Inflammatory macrophage treated with lipopolysaccharide for 4 hours (primary cell): ENCODE data around the gene PEMT.
"Not testable (repeated sequence)": the region's sequence is repeated elsewhere in the genome, so short reads cannot be mapped to it uniquely, and the experiment has no call there.

Experiments used
- DNase-seq: peaks from one replicate; pipeline ENCODE4 v3.0.0-alpha.2; 2020

The PEMT gene

GRCh38 chr17:17498606-17499301, 92.8 kb downstream of the PEMT start:
- no peak for DNase-seq

GRCh38 chr17:17497845-17498520, 93.5 kb downstream of the PEMT start:
- no peak for DNase-seq

GRCh38 chr17:17497065-17497844, 94.3 kb downstream of the PEMT start:
- no peak for DNase-seq

- DNase-seq: peak; percentile 89
Measured at GRCh38 chr17:17496189-17497064, 95.1 kb downstream of the PEMT start, which contains the start of gene RASD1. Gene RASD1, minus strand, starts transcription at chr17:17496395. Its CDS starts 214 bp downstream, at chr17:17496181.

- no peak for DNase-seq
Measured at GRCh38 chr17:17495536-17496188, 95.8 kb downstream of the PEMT start.

- peak; percentile 37 for DNase-seq
Measured at GRCh38 chr17:17494870-17495535, 96.5 kb downstream of the PEMT start.

- DNase-seq: no peak
Measured at GRCh38 chr17:17494499-17494869, 97.0 kb downstream of the PEMT start.

GRCh38 chr17:17493986-17494466, 97.5 kb downstream of the PEMT start:
- DNase-seq: no peak

GRCh38 chr17:17493249-17493985, 98.1 kb downstream of the PEMT start:
- DNase-seq: no peak

- DNase-seq: no peak
Measured at GRCh38 chr17:17492571-17492970, 98.9 kb downstream of the PEMT start.

GRCh38 chr17:17492085-17492484, 99.4 kb downstream of the PEMT start:
- no peak for DNase-seq

GRCh38 chr17:17491546-17491988, 99.9 kb downstream of the PEMT start:
- no peak for DNase-seq

GRCh38 chr17:17491031-17491471, 100.5 kb downstream of the PEMT start:
- DNase-seq: no peak

- no peak for DNase-seq
Measured at GRCh38 chr17:17487998-17488397, 103.5 kb downstream of the PEMT start.

- not testable (repeated sequence) for DNase-seq
Measured at GRCh38 chr17:17486416-17486815, 105.1 kb downstream of the PEMT start.

GRCh38 chr17:17485420-17485819, 106.1 kb downstream of the PEMT start:
- no peak for DNase-seq

- no peak for DNase-seq
Measured at GRCh38 chr17:17484451-17484899, 107.0 kb downstream of the PEMT start.

- DNase-seq: no peak
Measured at GRCh38 chr17:17481860-17482259, 109.6 kb downstream of the PEMT start.

GRCh38 chr17:17480593-17481148, 110.8 kb downstream of the PEMT start:
- DNase-seq: no peak

- no peak for DNase-seq
Measured at GRCh38 chr17:17479209-17479608, 112.3 kb downstream of the PEMT start.
